CD4-positive, alpha-beta T cell (primary cell): ENCODE results near the gene MAP1LC3B2. TPM values are rescaled to one million over a fixed set of nuclear protein-coding genes. Genes with fewer than 3 reads are reported as not detected.
A peak's percentile ranks its signal among the peaks of the same experiment; 100 is the strongest.

Source experiments
- ATAC-seq: fragments of 200-7000 bp; cut with Tn5 transposase; one replicate; pipeline ENCODE4 v1.10.0; 2022; ENCODE audit warnings: mild to moderate bottlenecking; ENCODE audit not compliant: poor library complexity
- CTCF ChIA-PET: fragments of 350-600 bp; sonication (Branson Sonifier 250); formaldehyde crosslinking; loops from one replicate; lab custom pipeline; 2021; ENCODE audit warnings: antibody characterized with exemption, inconsistent platforms; lab: Charles Lee
- POLR2A ChIA-PET: fragments of 350-600 bp; sonication (Branson Sonifier 250); formaldehyde crosslinking; loops from one replicate; lab custom pipeline; 2021; ENCODE audit warnings: antibody characterized with exemption, inconsistent platforms; lab: Charles Lee
- DNase-seq, 14 experiments: peaks; one replicate each; pipeline ENCODE4 v3.0.0-alpha.2; 2013 to 2020; ENCODE audit warnings: mixed read lengths in 2 of 14
- H3K27ac ChIP-seq, 2 donors: one replicate each; pipeline versions ENCODE4 v1.5.1 to v1.7.0; 2013; ENCODE audit warnings: low read length in 2 of 2, low read depth in 1 of 2, mild to moderate bottlenecking in 1 of 2
- H3K27me3 ChIP-seq, 2 experiments: 1 replicate in 1 of 2; 2 replicates in 1 of 2; pipeline versions ENCODE4 v1.6.1 to v1.7.0; 2013; ENCODE audit warnings: low read length in 2 of 2, control low read depth in 1 of 2, mild to moderate bottlenecking in 1 of 2, moderate library complexity in 1 of 2; ENCODE audit not compliant: insufficient read depth in 2 of 2, control insufficient read depth in 1 of 2
- H3K36me3 ChIP-seq: one replicate; pipeline ENCODE4 v1.6.1; 2013; ENCODE audit warnings: low read length, control low read depth; ENCODE audit not compliant: insufficient read depth
- H3K4me1 ChIP-seq: one replicate; pipeline ENCODE4 v1.6.1; 2013; ENCODE audit warnings: low read length, control low read depth; ENCODE audit not compliant: insufficient read depth
- H3K4me3 ChIP-seq: one replicate; pipeline ENCODE4 v1.5.1; 2013; ENCODE audit warnings: mild to moderate bottlenecking, low read length, moderate library complexity
- H3K9me3 ChIP-seq, 2 experiments: 1 replicate in 1 of 2; 2 replicates in 1 of 2; pipeline versions ENCODE4 v1.6.1 to v1.7.0; 2013; ENCODE audit warnings: low read length in 2 of 2, mild to moderate bottlenecking in 2 of 2, control low read depth in 1 of 2, moderate library complexity in 1 of 2; ENCODE audit not compliant: control insufficient read depth in 1 of 2, insufficient read depth in 1 of 2
- H3K27ac Mint-ChIP-seq: one replicate; pipeline ENCODE4 v1.8.0; 2020; ENCODE audit warnings: mixed read lengths
- H3K27me3 Mint-ChIP-seq: one replicate; pipeline ENCODE4 v1.8.0; 2021; ENCODE audit warnings: mixed read lengths
- H3K36me3 Mint-ChIP-seq: one replicate; pipeline ENCODE4 v1.8.0; 2021; ENCODE audit warnings: low read depth, mixed read lengths
- H3K4me1 Mint-ChIP-seq: one replicate; pipeline ENCODE4 v1.8.0; 2021; ENCODE audit warnings: low read depth, mixed read lengths
- H3K4me3 Mint-ChIP-seq: one replicate; pipeline ENCODE4 v1.8.0; 2020; ENCODE audit warnings: mild to moderate bottlenecking, mixed read lengths
- H3K9me3 Mint-ChIP-seq: one replicate; pipeline ENCODE4 v1.8.0; 2020; ENCODE audit warnings: mixed read lengths
- CTCF ChIP-seq: fragments of 200-600 bp; IDR thresholded peaks from one replicate; pipeline ENCODE4 v1.8.0; 2022; ENCODE audit warnings: antibody characterized with exemption, mild to moderate bottlenecking
- intact Hi-C, 2 experiments: fragments of 100-400 bp; cut with DNase I in 1 of 2; cut with micrococcal nuclease in 1 of 2; formaldehyde crosslinking; loops; one replicate each; pipeline versions ENCODE4 v1.15.1 to v1.9.0; 2023 to 2025; cut with DNase I, micrococcal nuclease
- total RNA-seq, 174 experiments: library from RNA in 2 of 174; stranded (reverse) in 2 of 174; gene quantifications; one replicate each; pipeline ENCODE4 v1.2.3 and lab custom pipeline; 2021 to 2026

The MAP1LC3B2 gene
- total RNA-seq, 2 experiments from 2014 or later = 1.5 to 2.1 TPM

- intact Hi-C loops = loop anchor here in 1 of 2 experiments (5.0 to 10.0 kb wide), 2 partner anchors 46 to 273 kb away; no protein-coding TSS in a partner anchor
- H3K4me1 Mint-ChIP-seq = peaks cover 24% of the 10 kb centered on the region
- H3K27me3 Mint-ChIP-seq = no peaks in the 10 kb centered on the region
- H3K27ac Mint-ChIP-seq = no peak overlapping the region
- Histone ChIP-seq H3K9me3 (peaks cover 0 to 8% of the 10 kb centered on the region in 2 experiments), H3K36me3 (no peaks in the 10 kb centered on the region), H3K27ac (no peak overlapping the region), H3K4me1 (peaks cover 4% of the 10 kb centered on the region), H3K4me3 (no peak overlapping the region), H3K27me3 (no peaks in the 10 kb centered on the region)
- no peak overlapping the region for H3K4me3 Mint-ChIP-seq
- no peak for TF ChIP-seq CTCF
- POLR2A ChIA-PET = no interaction called here
- H3K9me3 Mint-ChIP-seq = no peaks in the 10 kb centered on the region
- DNase-seq (no peak), ATAC-seq (no peak)
- CTCF ChIA-PET = no interaction called here
- H3K36me3 Mint-ChIP-seq = no peaks in the 10 kb centered on the region
These were observed 7.6 kb upstream of the MAP1LC3B2 start for GRCh38 chr12:116551619-116551951.

- intact Hi-C loops = loop anchor here in 1 of 2 experiments (5.0 to 10.0 kb wide), 2 partner anchors 45 to 273 kb away; no protein-coding TSS in a partner anchor
- Histone ChIP-seq H3K9me3 (peaks cover 0 to 8% of the 10 kb centered on the region in 2 experiments), H3K4me1 (peaks cover 8% of the 10 kb centered on the region), H3K4me3 (no peak overlapping the region), H3K27me3 (no peaks in the 10 kb centered on the region), H3K27ac (no peak overlapping the region), H3K36me3 (no peaks in the 10 kb centered on the region)
- CTCF ChIA-PET = no interaction called here
- ATAC-seq (no peak), DNase-seq (peak in 3 of 14 experiments; percentile 8 to 74 (median 62))
- POLR2A ChIA-PET = interaction anchor here (1.0 kb wide), 1 partner anchor 17 kb away, joined by 3 read pairs; no protein-coding TSS in a partner anchor
- H3K4me1 Mint-ChIP-seq = peaks cover 30% of the 10 kb centered on the region
- no peaks in the 10 kb centered on the region for H3K36me3 Mint-ChIP-seq
- no peak for TF ChIP-seq CTCF
- no peak overlapping the region for H3K4me3 Mint-ChIP-seq
- no peaks in the 10 kb centered on the region for H3K27me3 Mint-ChIP-seq
- H3K27ac Mint-ChIP-seq = no peak overlapping the region
- no peaks in the 10 kb centered on the region for H3K9me3 Mint-ChIP-seq
These were observed 7.0 kb upstream of the MAP1LC3B2 start for GRCh38 chr12:116551952-116552772.

GRCh38 chr12:116552773-116553373 lies 6.3 kb upstream of the MAP1LC3B2 start:
- H3K27ac Mint-ChIP-seq = no peak overlapping the region
- peaks cover 15% of the 10 kb centered on the region for H3K4me1 ChIP-seq
- ChIA-PET CTCF (no interaction called here), POLR2A (interaction anchor here (1.0 kb wide), 1 partner anchor 18 kb away, joined by 3 read pairs; no protein-coding TSS in a partner anchor)
- DNase-seq (no peak), ATAC-seq (no peak)
- intact Hi-C loops = loop anchor here in 1 of 2 experiments (5.0 to 10.0 kb wide), 2 partner anchors 44 to 272 kb away; no protein-coding TSS in a partner anchor
- no peak overlapping the region for H3K4me3 Mint-ChIP-seq
- no peak for TF ChIP-seq CTCF
- H3K9me3 ChIP-seq = peaks cover 0 to 8% of the 10 kb centered on the region in 2 experiments
- H3K4me1 Mint-ChIP-seq = peaks cover 30% of the 10 kb centered on the region
- no peaks in the 10 kb centered on the region for H3K27me3 Mint-ChIP-seq
- H3K9me3 Mint-ChIP-seq = no peaks in the 10 kb centered on the region
- no peak overlapping the region for H3K27ac ChIP-seq
- no peak overlapping the region for H3K4me3 ChIP-seq
- no peaks in the 10 kb centered on the region for H3K27me3 ChIP-seq
- H3K36me3 Mint-ChIP-seq = no peaks in the 10 kb centered on the region
- no peaks in the 10 kb centered on the region for H3K36me3 ChIP-seq
